Prostate gland (tissue), 2 donors: Measurements from ENCODE around the gene RALGPS2.

Experiments
- POLR2AphosphoS5 ChIP-seq: sonication (generic); formaldehyde crosslinking; IDR thresholded peaks from one replicate; pipeline ENCODE4 v1.6.1; 2017; ENCODE audit warnings: antibody characterized with exemption
- TF ChIP-seq, protein P1 (sequence below), 4 experiments: fragments of 200-600 bp in 2 of 4; fragments of 450-650 bp in 2 of 4; sonication (generic) in 2 of 4; IDR thresholded peaks; 1 replicate in 3 of 4; 2 replicates in 1 of 4; pipeline ENCODE4 v1.5.1; 2016 to 2019; ENCODE audit warnings: antibody characterized with exemption in 4 of 4, mild to moderate bottlenecking in 2 of 4, moderate library complexity in 2 of 4

DNA sequence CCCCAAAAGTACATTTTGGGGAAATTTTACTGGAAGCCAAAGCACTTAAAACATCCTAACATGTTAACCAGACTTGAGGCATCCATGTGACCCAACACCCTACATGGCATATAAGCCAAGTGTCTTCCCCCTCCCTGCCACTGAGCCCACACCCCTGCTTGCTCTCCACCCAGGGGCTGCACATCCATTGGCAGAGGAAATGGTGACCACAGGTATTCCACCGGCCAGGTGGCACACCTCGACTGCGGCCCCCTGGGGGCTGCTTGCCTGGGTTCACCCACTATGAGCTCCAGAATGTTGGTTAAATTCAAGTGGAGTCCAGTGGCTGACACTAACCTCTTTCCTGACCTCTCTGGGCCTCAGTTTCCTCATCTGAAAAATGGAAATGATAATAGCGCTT lies 236.3 kb downstream of the RALGPS2 start:
- TF ChIP-seq, protein P1, sequence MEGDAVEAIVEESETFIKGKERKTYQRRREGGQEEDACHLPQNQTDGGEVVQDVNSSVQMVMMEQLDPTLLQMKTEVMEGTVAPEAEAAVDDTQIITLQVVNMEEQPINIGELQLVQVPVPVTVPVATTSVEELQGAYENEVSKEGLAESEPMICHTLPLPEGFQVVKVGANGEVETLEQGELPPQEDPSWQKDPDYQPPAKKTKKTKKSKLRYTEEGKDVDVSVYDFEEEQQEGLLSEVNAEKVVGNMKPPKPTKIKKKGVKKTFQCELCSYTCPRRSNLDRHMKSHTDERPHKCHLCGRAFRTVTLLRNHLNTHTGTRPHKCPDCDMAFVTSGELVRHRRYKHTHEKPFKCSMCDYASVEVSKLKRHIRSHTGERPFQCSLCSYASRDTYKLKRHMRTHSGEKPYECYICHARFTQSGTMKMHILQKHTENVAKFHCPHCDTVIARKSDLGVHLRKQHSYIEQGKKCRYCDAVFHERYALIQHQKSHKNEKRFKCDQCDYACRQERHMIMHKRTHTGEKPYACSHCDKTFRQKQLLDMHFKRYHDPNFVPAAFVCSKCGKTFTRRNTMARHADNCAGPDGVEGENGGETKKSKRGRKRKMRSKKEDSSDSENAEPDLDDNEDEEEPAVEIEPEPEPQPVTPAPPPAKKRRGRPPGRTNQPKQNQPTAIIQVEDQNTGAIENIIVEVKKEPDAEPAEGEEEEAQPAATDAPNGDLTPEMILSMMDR (IDR thresholded peaks at IDR 0.05), result no peak
- TF ChIP-seq POLR2AphosphoS5, result no peak
